Hepatocyte (in vitro differentiated cells): ENCODE results near the gene ERC2.

Experiments
- EZH2 ChIP-seq: fragments of 200-600 bp; sonication (generic); IDR thresholded peaks from 2 replicates; pipeline ENCODE4 v1.6.1; 2016; ENCODE audit warnings: antibody characterized with exemption, mild to moderate bottlenecking, borderline replicate concordance
- TF ChIP-seq, protein P1 (sequence below): fragments of 200-600 bp; sonication (generic); IDR thresholded peaks from 2 replicates; pipeline ENCODE4 v1.5.1; 2016; ENCODE audit warnings: antibody characterized with exemption, mild to moderate bottlenecking; ENCODE audit not compliant: poor library complexity

DNA sequence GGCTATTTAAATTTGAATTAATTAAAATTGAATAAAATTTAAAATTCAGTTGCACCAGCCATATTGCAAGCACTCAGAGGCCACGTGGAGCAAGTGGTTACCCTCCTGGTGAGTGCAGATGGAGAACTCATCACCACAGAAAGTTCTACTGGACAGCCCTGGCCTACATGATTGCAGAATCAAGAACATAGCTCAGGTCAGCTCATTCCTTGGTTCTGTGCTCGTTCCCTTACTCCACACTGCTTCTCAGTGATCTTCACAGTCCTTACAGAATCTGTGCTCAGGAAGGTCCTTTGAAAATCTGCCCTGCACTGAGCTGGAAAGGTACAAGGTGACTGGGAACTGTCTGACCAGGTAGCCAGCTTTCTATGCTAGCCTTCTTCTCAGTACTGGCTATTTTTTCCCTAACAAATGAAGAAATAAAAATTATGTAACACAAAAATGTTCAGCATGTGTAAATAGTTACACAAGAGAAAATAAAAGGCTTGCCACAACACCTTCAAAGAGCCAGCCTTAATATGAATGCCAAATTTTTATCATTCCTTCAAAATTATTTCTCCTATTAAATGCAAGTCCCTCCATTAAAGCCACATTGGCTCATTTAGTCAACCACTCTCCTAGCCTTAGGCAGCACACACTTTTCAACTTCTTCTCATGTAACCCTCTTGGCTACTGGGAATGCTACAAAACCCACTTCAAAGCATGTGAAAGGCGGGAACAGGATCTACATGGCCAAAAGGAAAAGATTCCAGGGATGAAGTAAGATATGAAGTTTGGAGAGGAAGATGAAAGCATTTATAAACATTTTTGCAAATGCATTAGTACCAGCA is 654.8 kb downstream of the ERC2 start:
- TF ChIP-seq, protein P1, sequence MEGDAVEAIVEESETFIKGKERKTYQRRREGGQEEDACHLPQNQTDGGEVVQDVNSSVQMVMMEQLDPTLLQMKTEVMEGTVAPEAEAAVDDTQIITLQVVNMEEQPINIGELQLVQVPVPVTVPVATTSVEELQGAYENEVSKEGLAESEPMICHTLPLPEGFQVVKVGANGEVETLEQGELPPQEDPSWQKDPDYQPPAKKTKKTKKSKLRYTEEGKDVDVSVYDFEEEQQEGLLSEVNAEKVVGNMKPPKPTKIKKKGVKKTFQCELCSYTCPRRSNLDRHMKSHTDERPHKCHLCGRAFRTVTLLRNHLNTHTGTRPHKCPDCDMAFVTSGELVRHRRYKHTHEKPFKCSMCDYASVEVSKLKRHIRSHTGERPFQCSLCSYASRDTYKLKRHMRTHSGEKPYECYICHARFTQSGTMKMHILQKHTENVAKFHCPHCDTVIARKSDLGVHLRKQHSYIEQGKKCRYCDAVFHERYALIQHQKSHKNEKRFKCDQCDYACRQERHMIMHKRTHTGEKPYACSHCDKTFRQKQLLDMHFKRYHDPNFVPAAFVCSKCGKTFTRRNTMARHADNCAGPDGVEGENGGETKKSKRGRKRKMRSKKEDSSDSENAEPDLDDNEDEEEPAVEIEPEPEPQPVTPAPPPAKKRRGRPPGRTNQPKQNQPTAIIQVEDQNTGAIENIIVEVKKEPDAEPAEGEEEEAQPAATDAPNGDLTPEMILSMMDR = no peak
- TF ChIP-seq EZH2 = no peak
